Measurements from ENCODE around the gene PPFIBP2. TPM values are rescaled to one million over a fixed set of nuclear protein-coding genes. Genes with fewer than 3 reads are reported as not detected.

PPFIBP2 gene
- total and polyA plus RNA-seq, 10 of the 15 experiments (the other 5 are each of a cell fraction or from before 2014, with no cell fraction given) = 17.3 to 56.3 (median 39.2) TPM

DNA sequence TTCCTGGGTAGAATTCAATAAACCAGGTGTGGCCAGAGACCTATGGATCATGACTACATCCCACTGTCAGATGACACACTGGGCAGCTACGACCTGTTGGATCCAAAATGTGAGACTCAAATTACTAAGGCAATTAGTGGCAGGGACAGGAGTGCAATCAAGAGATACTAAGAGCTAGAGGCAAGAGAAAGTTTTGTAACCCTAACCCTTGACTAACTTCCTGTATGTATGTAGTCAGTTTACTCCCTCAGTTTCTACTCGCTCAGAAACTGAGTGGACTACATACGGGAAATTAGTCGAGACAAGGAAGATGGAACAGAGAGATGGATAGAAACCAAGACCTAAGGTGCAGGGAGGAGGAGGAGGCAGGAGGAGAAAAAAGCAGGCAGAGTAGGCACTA lies 156.8 kb downstream of the PPFIBP2 start:
- intact Hi-C loops (cut with micrococcal nuclease; ENCODE audit: unreplicated experiment) (no loop called here), in situ Hi-C loops (cut with MboI) (no loop called here)
- H4K20me1 ChIP-seq (ENCODE audit: control insufficient read depth, insufficient read depth) = no peaks in the 10 kb centered on the region
- ChIA-PET CTCF (interaction anchor here (1.4 to 3.0 kb wide), 6 partner anchors 15 to 318 kb away, joined by 4 to 11 read pairs (median 8); partner anchors contain the start of gene PPFIBP2), POLR2A (interaction anchor here (1.0 kb wide), 1 partner anchor 14 kb away, joined by 3 read pairs; no protein-coding TSS in a partner anchor), RAD21 (ENCODE audit: unreplicated experiment) (interaction anchor here (1.1 to 1.6 kb wide), 2 partner anchors 158 to 160 kb away, joined by 4 to 5 read pairs; no protein-coding TSS in a partner anchor), SMC1A (ENCODE audit: uncharacterized antibody, unreplicated experiment) (interaction anchor here (0.6 to 2.7 kb wide), 6 partner anchors 15 to 155 kb away, joined by 3 to 9 read pairs (median 4); no protein-coding TSS in a partner anchor)
- H3K4me2 ChIP-seq (ENCODE audit: control insufficient read depth, insufficient read depth) = peak overlapping the region; percentile 32
- H3K79me2 ChIP-seq (ENCODE audit: control insufficient read depth, insufficient read depth, low read length) = peaks cover 2% of the 10 kb centered on the region
- H3K36me3 ChIP-seq (ENCODE audit: control insufficient read depth in 2 of 2, insufficient read depth in 2 of 2, low read length in 1 of 2) = peaks cover 1 to 13% of the 10 kb centered on the region in 2 experiments; a peak in 3 of 4 replicates
- H3K27ac ChIP-seq (ENCODE audit: control insufficient read depth, insufficient read depth) = peak overlapping the region; percentile 12; the same call in 1 of the 2 replicates
- BruUV-seq (replicated peaks) = no TSS peak
- H3K9ac ChIP-seq (ENCODE audit: control insufficient read depth, insufficient read depth, low read length) = no peak overlapping the region
- peaks cover 40% of the 10 kb centered on the region for H3K4me1 ChIP-seq (ENCODE audit: control insufficient read depth, insufficient read depth, low read length)
- DNase-seq (ENCODE audit: low read depth, low spot score) (no peak), ATAC-seq (no peak), FAIRE-seq (peak; percentile 54)
- 78% methylated on average over 4 of the region's 4 CpGs for WGBS (ENCODE audit: insufficient coverage, insufficient replicate concordance, low lambda C conversion rate, missing lambda C conversion rate)
- no peak overlapping the region for H3K4me3 ChIP-seq
- H3K9me3 ChIP-seq (replicated peaks; ENCODE audit: control insufficient read depth, insufficient read depth, low read length) = no peaks in the 10 kb centered on the region; the same call in 2 of the 3 replicates
- H2AFZ ChIP-seq (ENCODE audit: control insufficient read depth, low read depth, low read length) = no peak overlapping the region
- no peaks in the 10 kb centered on the region for H3K27me3 ChIP-seq (replicated peaks in 1 of 2; ENCODE audit: control insufficient read depth in 2 of 2, insufficient read depth in 2 of 2, low read length in 1 of 2)
- TF ChIP-seq PML (IDR thresholded peaks at IDR 0.05; ENCODE audit: low read length) = no peak
- TF ChIP-seq, protein P1, sequence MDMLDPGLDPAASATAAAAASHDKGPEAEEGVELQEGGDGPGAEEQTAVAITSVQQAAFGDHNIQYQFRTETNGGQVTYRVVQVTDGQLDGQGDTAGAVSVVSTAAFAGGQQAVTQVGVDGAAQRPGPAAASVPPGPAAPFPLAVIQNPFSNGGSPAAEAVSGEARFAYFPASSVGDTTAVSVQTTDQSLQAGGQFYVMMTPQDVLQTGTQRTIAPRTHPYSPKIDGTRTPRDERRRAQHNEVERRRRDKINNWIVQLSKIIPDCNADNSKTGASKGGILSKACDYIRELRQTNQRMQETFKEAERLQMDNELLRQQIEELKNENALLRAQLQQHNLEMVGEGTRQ (IDR thresholded peaks at IDR 0.05; ENCODE audit: borderline replicate concordance, low read depth, low read length) = no peak
- no peak for TF ChIP-seq RELA (IDR thresholded peaks at IDR 0.05; ENCODE audit: borderline replicate concordance, partially characterized antibody)
- TF ChIP-seq EED (IDR thresholded peaks at IDR 0.05; ENCODE audit: low read depth) = no peak
- no peak for TF ChIP-seq ASH2L (IDR thresholded peaks at IDR 0.05; ENCODE audit: borderline replicate concordance, low read depth)
- TF ChIP-seq CREB1 (IDR thresholded peaks at IDR 0.05; ENCODE audit: low read depth) = no peak
- TF ChIP-seq, protein P2, sequence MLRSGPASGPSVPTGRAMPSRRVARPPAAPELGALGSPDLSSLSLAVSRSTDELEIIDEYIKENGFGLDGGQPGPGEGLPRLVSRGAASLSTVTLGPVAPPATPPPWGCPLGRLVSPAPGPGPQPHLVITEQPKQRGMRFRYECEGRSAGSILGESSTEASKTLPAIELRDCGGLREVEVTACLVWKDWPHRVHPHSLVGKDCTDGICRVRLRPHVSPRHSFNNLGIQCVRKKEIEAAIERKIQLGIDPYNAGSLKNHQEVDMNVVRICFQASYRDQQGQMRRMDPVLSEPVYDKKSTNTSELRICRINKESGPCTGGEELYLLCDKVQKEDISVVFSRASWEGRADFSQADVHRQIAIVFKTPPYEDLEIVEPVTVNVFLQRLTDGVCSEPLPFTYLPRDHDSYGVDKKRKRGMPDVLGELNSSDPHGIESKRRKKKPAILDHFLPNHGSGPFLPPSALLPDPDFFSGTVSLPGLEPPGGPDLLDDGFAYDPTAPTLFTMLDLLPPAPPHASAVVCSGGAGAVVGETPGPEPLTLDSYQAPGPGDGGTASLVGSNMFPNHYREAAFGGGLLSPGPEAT (IDR thresholded peaks at IDR 0.05; ENCODE audit: low read depth) = no peak
- TF ChIP-seq DPF2 (IDR thresholded peaks at IDR 0.05) = no peak
- TF ChIP-seq CBX5 (IDR thresholded peaks at IDR 0.05; ENCODE audit: low read depth) = no peak
- TF ChIP-seq KAT2A (conservative IDR thresholded peaks at IDR 0.05; ENCODE audit: control insufficient read depth, low read depth, low read length) = no peak
- no peak for TF ChIP-seq JUND (IDR thresholded peaks at IDR 0.05; ENCODE audit: low read depth, low read length)
- TF ChIP-seq, protein P3, sequence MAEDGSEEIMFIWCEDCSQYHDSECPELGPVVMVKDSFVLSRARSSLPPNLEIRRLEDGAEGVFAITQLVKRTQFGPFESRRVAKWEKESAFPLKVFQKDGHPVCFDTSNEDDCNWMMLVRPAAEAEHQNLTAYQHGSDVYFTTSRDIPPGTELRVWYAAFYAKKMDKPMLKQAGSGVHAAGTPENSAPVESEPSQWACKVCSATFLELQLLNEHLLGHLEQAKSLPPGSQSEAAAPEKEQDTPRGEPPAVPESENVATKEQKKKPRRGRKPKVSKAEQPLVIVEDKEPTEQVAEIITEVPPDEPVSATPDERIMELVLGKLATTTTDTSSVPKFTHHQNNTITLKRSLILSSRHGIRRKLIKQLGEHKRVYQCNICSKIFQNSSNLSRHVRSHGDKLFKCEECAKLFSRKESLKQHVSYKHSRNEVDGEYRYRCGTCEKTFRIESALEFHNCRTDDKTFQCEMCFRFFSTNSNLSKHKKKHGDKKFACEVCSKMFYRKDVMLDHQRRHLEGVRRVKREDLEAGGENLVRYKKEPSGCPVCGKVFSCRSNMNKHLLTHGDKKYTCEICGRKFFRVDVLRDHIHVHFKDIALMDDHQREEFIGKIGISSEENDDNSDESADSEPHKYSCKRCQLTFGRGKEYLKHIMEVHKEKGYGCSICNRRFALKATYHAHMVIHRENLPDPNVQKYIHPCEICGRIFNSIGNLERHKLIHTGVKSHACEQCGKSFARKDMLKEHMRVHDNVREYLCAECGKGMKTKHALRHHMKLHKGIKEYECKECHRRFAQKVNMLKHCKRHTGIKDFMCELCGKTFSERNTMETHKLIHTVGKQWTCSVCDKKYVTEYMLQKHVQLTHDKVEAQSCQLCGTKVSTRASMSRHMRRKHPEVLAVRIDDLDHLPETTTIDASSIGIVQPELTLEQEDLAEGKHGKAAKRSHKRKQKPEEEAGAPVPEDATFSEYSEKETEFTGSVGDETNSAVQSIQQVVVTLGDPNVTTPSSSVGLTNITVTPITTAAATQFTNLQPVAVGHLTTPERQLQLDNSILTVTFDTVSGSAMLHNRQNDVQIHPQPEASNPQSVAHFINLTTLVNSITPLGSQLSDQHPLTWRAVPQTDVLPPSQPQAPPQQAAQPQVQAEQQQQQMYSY (CRISPR knock-in tag; IDR thresholded peaks at IDR 0.05) = no peak
- TF ChIP-seq TARDBP (IDR thresholded peaks at IDR 0.05; ENCODE audit: borderline replicate concordance) = no peak

Measured in GM12878 (cell line).